HEK293 (cell line): ENCODE measurements around the gene TMEM244.
"Not testable (repeated sequence)": the region's sequence is repeated elsewhere in the genome, so short reads cannot be mapped to it uniquely, and the experiment has no call there.

ENCODE experiments used
- CTCF ChIA-PET: fragments of 350-600 bp; formaldehyde crosslinking; extraction: SDS; loops from one replicate; lab custom pipeline; 2021; ENCODE audit warnings: antibody characterized with exemption; lab: Yijun Ruan, JAX
- POLR2A ChIA-PET: fragments of 300-600 bp; formaldehyde crosslinking; extraction: SDS; loops from one replicate; lab custom pipeline; 2020; ENCODE audit warnings: antibody characterized with exemption, inconsistent platforms; lab: Yijun Ruan, JAX
- H3K27ac ChIP-seq: fragments of 200-500 bp; sonication (Bioruptor generic); 2 replicates; pipeline ENCODE4 v1.5.1; 2014; ENCODE audit warnings: low read depth, low read length, control low read depth, inconsistent platforms; ENCODE audit errors: extremely low read depth
- H3K36me3 ChIP-seq, 2 experiments: fragments of 200-500 bp in 1 of 2; sonication (Bioruptor generic) in 1 of 2; 1 replicate in 1 of 2; 2 replicates in 1 of 2; pipeline ENCODE4 v1.5.1; 2014 to 2017; ENCODE audit warnings: inconsistent platforms in 2 of 2, low read length in 2 of 2; ENCODE audit not compliant: control insufficient read depth in 2 of 2, insufficient read depth in 1 of 2
- H3K4me1 ChIP-seq: fragments of 200-500 bp; sonication (Bioruptor generic); 2 replicates; pipeline ENCODE4 v1.5.1; 2014; ENCODE audit warnings: mild to moderate bottlenecking, low read length, inconsistent platforms; ENCODE audit not compliant: control insufficient read depth, insufficient read depth
- H3K4me3 ChIP-seq: 2 replicates; pipeline ENCODE4 v1.5.1; 2011; ENCODE audit warnings: low read depth, mild to moderate bottlenecking, control low read depth, low read length, moderate library complexity
- H3K9me3 ChIP-seq: fragments of 200-500 bp; sonication (Bioruptor generic); 2 replicates; pipeline ENCODE4 v1.5.1; 2014; ENCODE audit warnings: low read depth, low read length, inconsistent platforms; ENCODE audit not compliant: control insufficient read depth, insufficient read depth
- GLI4 ChIP-seq: fragments of 450-650 bp; formaldehyde crosslinking; IDR thresholded peaks from 2 replicates; pipeline ENCODE4 v1.5.1; 2016; ENCODE audit warnings: missing biosample characterization, missing genetic modification characterization
- KLF16 ChIP-seq: fragments of 450-650 bp; formaldehyde crosslinking; IDR thresholded peaks from 2 replicates; pipeline ENCODE4 v1.5.1; 2017; ENCODE audit warnings: missing biosample characterization, missing genetic modification characterization
- OSR2 ChIP-seq: fragments of 450-650 bp; formaldehyde crosslinking; IDR thresholded peaks from 2 replicates; pipeline ENCODE4 v1.5.1; 2016; ENCODE audit warnings: missing biosample characterization, missing genetic modification characterization
- SCRT2 ChIP-seq: fragments of 450-650 bp; formaldehyde crosslinking; IDR thresholded peaks from 2 replicates; pipeline ENCODE4 v1.5.1; 2016; ENCODE audit warnings: missing biosample characterization, missing genetic modification characterization
- SP2 ChIP-seq: fragments of 450-650 bp; formaldehyde crosslinking; IDR thresholded peaks from 2 replicates; pipeline ENCODE4 v1.5.1; 2016; ENCODE audit warnings: missing biosample characterization, missing genetic modification characterization
- TRIM28 ChIP-seq: IDR thresholded peaks from 2 replicates; pipeline ENCODE4 v1.6.1; 2011; ENCODE audit warnings: low read length, control low read depth, borderline replicate concordance
- ZFHX2 ChIP-seq: fragments of 450-650 bp; formaldehyde crosslinking; conservative IDR thresholded peaks from 2 replicates; pipeline ENCODE4 v1.5.1; 2016; ENCODE audit warnings: missing biosample characterization, missing genetic modification characterization
- ZFP37 ChIP-seq: fragments of 450-650 bp; formaldehyde crosslinking; IDR thresholded peaks from 2 replicates; pipeline ENCODE4 v1.5.1; 2016; ENCODE audit warnings: missing biosample characterization, missing genetic modification characterization
- ZIC2 ChIP-seq: fragments of 450-650 bp; formaldehyde crosslinking; IDR thresholded peaks from 2 replicates; pipeline ENCODE4 v1.5.1; 2016; ENCODE audit warnings: missing biosample characterization, missing genetic modification characterization
- ZNF10 ChIP-seq: fragments of 450-650 bp; formaldehyde crosslinking; IDR thresholded peaks from 2 replicates; pipeline ENCODE4 v1.5.1; 2017; ENCODE audit warnings: missing biosample characterization, missing genetic modification characterization
- ZNF146 ChIP-seq: fragments of 450-650 bp; formaldehyde crosslinking; IDR thresholded peaks from 2 replicates; pipeline ENCODE4 v1.5.1; 2016; ENCODE audit warnings: missing biosample characterization, missing genetic modification characterization
- ZNF274 ChIP-seq, 2 experiments: fragments of 200-500 bp in 1 of 2; fragments of 450-650 bp in 1 of 2; sonication (Bioruptor generic) in 1 of 2; formaldehyde crosslinking in 1 of 2; IDR thresholded peaks; 2 replicates each; pipeline versions ENCODE4 v1.5.1 to v1.6.1; 2014 to 2016; ENCODE audit warnings: borderline replicate concordance in 1 of 2, inconsistent platforms in 1 of 2, low read length in 1 of 2, missing biosample characterization in 1 of 2, missing genetic modification characterization in 1 of 2
- ZNF335 ChIP-seq: fragments of 450-650 bp; formaldehyde crosslinking; conservative IDR thresholded peaks from 2 replicates; pipeline ENCODE4 v1.5.1; 2016; ENCODE audit warnings: missing biosample characterization, missing genetic modification characterization
- ZNF426 ChIP-seq: fragments of 450-650 bp; formaldehyde crosslinking; IDR thresholded peaks from 2 replicates; pipeline ENCODE4 v1.5.1; 2017; ENCODE audit warnings: missing biosample characterization, missing genetic modification characterization, mild to moderate bottlenecking, inconsistent platforms, moderate library complexity
- ZNF473 ChIP-seq: fragments of 450-650 bp; formaldehyde crosslinking; IDR thresholded peaks from 2 replicates; pipeline ENCODE4 v1.5.1; 2017; ENCODE audit warnings: missing biosample characterization, missing genetic modification characterization
- ZNF544 ChIP-seq: fragments of 450-650 bp; formaldehyde crosslinking; IDR thresholded peaks from 2 replicates; pipeline ENCODE4 v1.5.0; 2017; ENCODE audit warnings: missing biosample characterization, missing genetic modification characterization
- ZNF560 ChIP-seq: fragments of 450-650 bp; formaldehyde crosslinking; IDR thresholded peaks from 2 replicates; pipeline ENCODE4 v1.5.1; 2017; ENCODE audit warnings: missing biosample characterization, missing genetic modification characterization, borderline replicate concordance
- ZNF654 ChIP-seq: fragments of 450-650 bp; formaldehyde crosslinking; IDR thresholded peaks from 2 replicates; pipeline ENCODE4 v1.5.1; 2016; ENCODE audit warnings: low read depth, missing biosample characterization, missing genetic modification characterization
- ZNF658 ChIP-seq: fragments of 450-650 bp; formaldehyde crosslinking; IDR thresholded peaks from 2 replicates; pipeline ENCODE4; 2016; ENCODE audit warnings: missing biosample characterization, missing genetic modification characterization
- ZNF660 ChIP-seq: fragments of 450-650 bp; IDR thresholded peaks from 2 replicates; pipeline ENCODE4 v1.5.1; 2018; ENCODE audit warnings: missing biosample characterization, mild to moderate bottlenecking, missing genetic modification characterization
- ZNF670 ChIP-seq: fragments of 450-650 bp; formaldehyde crosslinking; IDR thresholded peaks from 2 replicates; pipeline ENCODE4 v1.5.1; 2016; ENCODE audit warnings: missing biosample characterization, missing genetic modification characterization, low read depth
- ZNF768 ChIP-seq: fragments of 450-650 bp; formaldehyde crosslinking; IDR thresholded peaks from 2 replicates; pipeline ENCODE4 v1.5.1; 2018; ENCODE audit warnings: missing biosample characterization, mild to moderate bottlenecking, missing genetic modification characterization
- ZNF785 ChIP-seq: fragments of 450-650 bp; formaldehyde crosslinking; IDR thresholded peaks from 2 replicates; pipeline ENCODE4 v1.5.1; 2016; ENCODE audit warnings: missing biosample characterization, missing genetic modification characterization
- ZNF791 ChIP-seq: fragments of 450-650 bp; formaldehyde crosslinking; IDR thresholded peaks from 2 replicates; pipeline ENCODE4 v1.5.1; 2016; ENCODE audit warnings: missing biosample characterization, missing genetic modification characterization
- TF ChIP-seq, protein P1 (sequence below): fragments of 450-650 bp; formaldehyde crosslinking; IDR thresholded peaks from 2 replicates; pipeline ENCODE4 v1.5.1; 2016; ENCODE audit warnings: missing biosample characterization, missing genetic modification characterization
- TF ChIP-seq, protein P2 (sequence below): fragments of 450-650 bp; IDR thresholded peaks from 2 replicates; pipeline ENCODE4 v1.5.1; 2018; ENCODE audit warnings: missing biosample characterization, mild to moderate bottlenecking, missing genetic modification characterization
- TF ChIP-seq, protein P3 (sequence below): fragments of 450-650 bp; formaldehyde crosslinking; IDR thresholded peaks from 2 replicates; pipeline ENCODE4 v1.5.1; 2017; ENCODE audit warnings: missing biosample characterization, missing genetic modification characterization
- TF ChIP-seq, protein P4 (sequence below): fragments of 450-650 bp; formaldehyde crosslinking; IDR thresholded peaks from 2 replicates; pipeline ENCODE4 v1.5.1; 2017; ENCODE audit warnings: missing biosample characterization, missing genetic modification characterization

The TMEM244 gene

DNA sequence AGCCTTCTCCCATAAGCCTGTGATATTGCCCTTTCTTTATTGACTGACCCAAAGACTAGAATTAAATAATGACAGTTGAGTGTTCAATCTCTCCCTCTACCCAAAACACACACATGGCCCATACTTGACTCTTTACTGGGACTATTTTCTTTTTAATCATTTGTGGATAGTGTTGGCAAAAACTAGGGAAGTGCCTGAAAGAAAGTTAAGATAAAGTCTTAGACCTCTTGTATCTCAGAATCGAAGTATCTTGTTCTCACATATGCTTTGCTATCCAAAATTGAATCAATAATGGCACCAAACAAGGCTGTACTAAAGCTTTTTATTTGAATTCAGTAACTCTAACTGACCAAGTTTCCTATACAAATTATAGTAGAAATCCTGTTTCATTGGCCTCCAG, 19.0 kb downstream of the TMEM244 start:
- TF ChIP-seq ZNF654 (tag by site-specific recombination), result no peak
- TF ChIP-seq ZNF10, result no peak
- TF ChIP-seq, protein P1, sequence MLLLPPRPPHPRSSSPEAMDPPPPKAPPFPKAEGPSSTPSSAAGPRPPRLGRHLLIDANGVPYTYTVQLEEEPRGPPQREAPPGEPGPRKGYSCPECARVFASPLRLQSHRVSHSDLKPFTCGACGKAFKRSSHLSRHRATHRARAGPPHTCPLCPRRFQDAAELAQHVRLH (tag by site-specific recombination), result no peak
- no peak for TF ChIP-seq ZNF473
- no peak for TF ChIP-seq ZNF785 (tag by site-specific recombination)
- no peak for TF ChIP-seq ZNF768
- TF ChIP-seq ZFP37 (tag by site-specific recombination), result no peak
- no peak for TF ChIP-seq SCRT2 (tag by site-specific recombination)
- no peak for TF ChIP-seq ZNF670 (tag by site-specific recombination)
- TF ChIP-seq ZNF426, result no peak
- TF ChIP-seq ZNF791 (tag by site-specific recombination), result no peak
- TF ChIP-seq ZNF335 (tag by site-specific recombination), result no peak
- no peak for TF ChIP-seq ZNF544 (tag by site-specific recombination)
- TF ChIP-seq ZNF274 (IDR thresholded peaks at IDR 0.05; ENCODE audit: low read length), result no peak
- TF ChIP-seq ZNF274 (tag by site-specific recombination; IDR thresholded peaks at IDR 0.05; ENCODE audit: borderline replicate concordance), result no peak
- TF ChIP-seq, protein P2, sequence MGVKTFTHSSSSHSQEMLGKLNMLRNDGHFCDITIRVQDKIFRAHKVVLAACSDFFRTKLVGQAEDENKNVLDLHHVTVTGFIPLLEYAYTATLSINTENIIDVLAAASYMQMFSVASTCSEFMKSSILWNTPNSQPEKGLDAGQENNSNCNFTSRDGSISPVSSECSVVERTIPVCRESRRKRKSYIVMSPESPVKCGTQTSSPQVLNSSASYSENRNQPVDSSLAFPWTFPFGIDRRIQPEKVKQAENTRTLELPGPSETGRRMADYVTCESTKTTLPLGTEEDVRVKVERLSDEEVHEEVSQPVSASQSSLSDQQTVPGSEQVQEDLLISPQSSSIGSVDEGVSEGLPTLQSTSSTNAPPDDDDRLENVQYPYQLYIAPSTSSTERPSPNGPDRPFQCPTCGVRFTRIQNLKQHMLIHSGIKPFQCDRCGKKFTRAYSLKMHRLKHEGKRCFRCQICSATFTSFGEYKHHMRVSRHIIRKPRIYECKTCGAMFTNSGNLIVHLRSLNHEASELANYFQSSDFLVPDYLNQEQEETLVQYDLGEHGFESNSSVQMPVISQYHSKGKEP (tag by site-specific recombination), result no peak
- CTCF ChIA-PET, result no interaction called here
- Histone ChIP-seq H3K4me1 (no peaks in the 10 kb centered on the region), H3K9me3 (no peaks in the 10 kb centered on the region), H3K27ac (no peak overlapping the region), H3K4me3 (no peak overlapping the region), H3K36me3 (no peaks in the 10 kb centered on the region)
- POLR2A ChIA-PET, result no interaction called here

DNA sequence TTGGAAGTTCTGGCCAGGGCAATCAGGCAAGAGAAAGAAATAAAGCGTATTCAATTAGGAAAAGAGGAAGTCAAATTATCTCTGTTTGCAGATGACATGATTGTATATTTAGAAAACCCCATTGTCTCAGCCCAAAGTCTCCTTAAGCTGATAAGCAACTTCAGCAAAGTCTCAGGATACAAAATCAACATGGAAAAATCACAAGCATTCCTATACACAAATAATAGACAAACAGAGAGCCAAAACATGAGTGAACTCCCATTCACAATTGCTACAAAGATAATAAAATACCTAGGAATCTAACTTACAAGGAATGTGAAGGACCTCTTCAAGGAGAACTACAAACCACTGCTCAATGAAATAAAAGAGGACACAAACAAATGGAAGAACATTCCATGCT, 21.6 kb downstream of the TMEM244 start:
- H3K4me1 ChIP-seq, H3K4me3 ChIP-seq, H3K36me3 ChIP-seq, POLR2A ChIA-PET, H3K27ac ChIP-seq, H3K9me3 ChIP-seq: not testable (repeated sequence)
- CTCF ChIA-PET, result interaction anchor here (1.2 kb wide), 1 partner anchor 242 kb away, joined by 3 read pairs; no protein-coding TSS in a partner anchor

DNA sequence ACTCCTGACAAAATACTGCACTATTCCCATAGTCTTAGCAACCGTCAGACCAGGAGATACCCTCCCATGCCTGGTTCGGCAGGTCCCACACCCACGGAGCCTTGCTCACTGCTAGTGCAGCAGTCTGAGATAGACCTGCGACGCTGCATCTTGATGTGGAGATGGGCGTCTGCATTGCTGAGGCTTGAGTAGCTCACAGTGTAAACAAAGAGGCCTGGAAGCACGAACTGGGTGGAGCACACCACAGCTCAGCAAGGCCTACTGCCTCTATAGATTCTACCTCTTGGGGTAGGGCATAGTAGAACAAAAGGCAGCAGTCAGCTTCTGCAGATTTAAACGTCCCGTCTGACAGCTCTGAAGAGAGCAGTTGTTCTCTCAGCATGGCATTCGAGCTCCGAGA, 25.4 kb downstream of the TMEM244 start:
- no peak overlapping the region for H3K4me3 ChIP-seq
- no peak overlapping the region for H3K27ac ChIP-seq
- no peaks in the 10 kb centered on the region for H3K9me3 ChIP-seq
- no peak for TF ChIP-seq ZNF560 (tag by site-specific recombination)
- no peak for TF ChIP-seq ZNF335 (tag by site-specific recombination)
- TF ChIP-seq SP2 (tag by site-specific recombination), result no peak
- no peak for TF ChIP-seq KLF16 (tag by site-specific recombination)
- CTCF ChIA-PET, result no interaction called here
- no peaks in the 10 kb centered on the region for H3K4me1 ChIP-seq
- H3K36me3 ChIP-seq, result no peaks in the 10 kb centered on the region
- POLR2A ChIA-PET, result no interaction called here

DNA sequence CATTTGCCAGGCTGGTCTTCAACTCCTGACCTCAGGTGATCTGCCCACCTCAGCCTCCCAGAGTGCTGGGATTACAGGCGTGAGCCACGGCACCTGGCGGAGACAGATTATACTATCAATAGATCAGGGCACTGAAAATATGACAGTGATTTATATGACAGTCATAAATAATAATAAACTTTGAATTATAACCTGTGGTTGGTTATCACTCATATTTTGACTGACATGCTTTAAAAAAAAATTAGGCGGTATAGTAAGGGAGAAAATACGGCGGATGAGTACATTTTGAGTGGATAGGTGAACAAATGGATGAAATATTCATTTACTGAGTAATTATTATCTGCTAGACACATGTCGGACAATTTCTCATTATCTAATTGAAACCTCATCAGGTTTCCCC, 28.8 kb downstream of the TMEM244 start:
- no peaks in the 10 kb centered on the region for H3K4me1 ChIP-seq
- no peaks in the 10 kb centered on the region for H3K36me3 ChIP-seq
- H3K4me3 ChIP-seq, result no peak overlapping the region
- ChIA-PET CTCF (interaction anchor here (0.9 to 1.1 kb wide), 2 partner anchors 8 to 60 kb away, joined by 3 read pairs; no protein-coding TSS in a partner anchor), POLR2A (no interaction called here)
- H3K9me3 ChIP-seq, result no peaks in the 10 kb centered on the region
- H3K27ac ChIP-seq, result no peak overlapping the region
- TF ChIP-seq OSR2 (tag by site-specific recombination) (no peak), ZNF146 (tag by site-specific recombination) (no peak), ZIC2 (tag by site-specific recombination) (no peak), GLI4 (tag by site-specific recombination) (no peak), ZNF660 (tag by site-specific recombination) (no peak), ZFHX2 (tag by site-specific recombination) (no peak), TRIM28 (no peak), ZNF658 (tag by site-specific recombination) (no peak)
- TF ChIP-seq, protein P3, sequence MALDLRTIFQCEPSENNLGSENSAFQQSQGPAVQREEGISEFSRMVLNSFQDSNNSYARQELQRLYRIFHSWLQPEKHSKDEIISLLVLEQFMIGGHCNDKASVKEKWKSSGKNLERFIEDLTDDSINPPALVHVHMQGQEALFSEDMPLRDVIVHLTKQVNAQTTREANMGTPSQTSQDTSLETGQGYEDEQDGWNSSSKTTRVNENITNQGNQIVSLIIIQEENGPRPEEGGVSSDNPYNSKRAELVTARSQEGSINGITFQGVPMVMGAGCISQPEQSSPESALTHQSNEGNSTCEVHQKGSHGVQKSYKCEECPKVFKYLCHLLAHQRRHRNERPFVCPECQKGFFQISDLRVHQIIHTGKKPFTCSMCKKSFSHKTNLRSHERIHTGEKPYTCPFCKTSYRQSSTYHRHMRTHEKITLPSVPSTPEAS (tag by site-specific recombination), result no peak
- TF ChIP-seq, protein P4, sequence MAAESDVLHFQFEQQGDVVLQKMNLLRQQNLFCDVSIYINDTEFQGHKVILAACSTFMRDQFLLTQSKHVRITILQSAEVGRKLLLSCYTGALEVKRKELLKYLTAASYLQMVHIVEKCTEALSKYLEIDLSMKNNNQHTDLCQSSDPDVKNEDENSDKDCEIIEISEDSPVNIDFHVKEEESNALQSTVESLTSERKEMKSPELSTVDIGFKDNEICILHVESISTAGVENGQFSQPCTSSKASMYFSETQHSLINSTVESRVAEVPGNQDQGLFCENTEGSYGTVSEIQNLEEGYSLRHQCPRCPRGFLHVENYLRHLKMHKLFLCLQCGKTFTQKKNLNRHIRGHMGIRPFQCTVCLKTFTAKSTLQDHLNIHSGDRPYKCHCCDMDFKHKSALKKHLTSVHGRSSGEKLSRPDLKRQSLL (tag by site-specific recombination), result no peak
